GM12878 (cell line): ENCODE data around the gene CCDC137. TPM values are rescaled to one million over a fixed set of nuclear protein-coding genes. Genes with fewer than 3 reads are reported as not detected.

Source experiments
- microRNA-seq: library from miRNA; unstranded; fragments of <30 nt; microRNA quantifications from one replicate; pipeline ENCODE4, GENCODE V29; 2018
- polyA plus RNA-seq, 11 experiments: library from polyadenylated mRNA; depleted of rRNA in 4 of 11; unstranded in 6 of 11; stranded (reverse) in 5 of 11; fragments of >200 nt; fragmentation: Nextera tagmentation in 4 of 11; fragmentation: Illumina TruSeq in 1 of 11; extraction: Ambion mirVana in 4 of 11; extraction: Trizol in 1 of 11; gene quantifications; 1 replicate in 1 of 11; 2 replicates in 10 of 11; pipeline versions ENCODE4 v1.2.1 to v1.2.3, GENCODE V29; 2011 to 2016; ENCODE audit warnings: inconsistent platforms in 2 of 11, missing spikeins in 2 of 11, low read depth in 1 of 11
- small RNA-seq: library from RNA; depleted of rRNA; stranded (forward); fragments of <200 nt; gene quantifications from one replicate; pipeline ENCODE3, GENCODE V24; 2014
- total RNA-seq, 4 experiments: library from RNA; depleted of rRNA in 3 of 4; stranded (reverse); fragments of >200 nt in 3 of 4; fragmentation: Illumina TruSeq in 1 of 4; extraction: Trizol in 1 of 4; gene quantifications; 2 replicates each; pipeline versions ENCODE4 v1.2.1 to v1.2.3, GENCODE V29; 2013 to 2021

Gene CCDC137
- total and polyA plus RNA-seq, 10 of the 15 experiments (the other 5 are each of a cell fraction or from before 2014, with no cell fraction given): 2.2 to 45.4 (median 22.1) TPM

Small RNA genes within 50 kb of the gene (microRNA-seq; reads per million reads assigned to microRNA genes)
- 1.9 reads per million, percentile 3 among the genes with 10 or more reads in this experiment for gene MIR6786

Small RNA genes within 50 kb of the gene (small RNA-seq; reads per million reads assigned to genes)
- 0.12 reads per million for gene MIR6786

Other genes with a start within 250 kb of the CCDC137 start
Only the 7 nearest of the 20 such genes appear.
- 50.6 and 54.9 TPM in 2 replicates for gene NPLOC4, start 29.6 kb upstream of the CCDC137 start, total RNA-seq (2014; rRNA removed)
- 33.4 and 37.0 TPM in 2 replicates for gene NPLOC4, start 29.6 kb upstream of the CCDC137 start, total RNA-seq (2014; rRNA removed; fragmentation: Illumina TruSeq; extraction: Trizol)
- gene NPLOC4, start 29.6 kb upstream of the CCDC137 start, total RNA-seq (2021): 83.7 and 87.9 TPM in 2 replicates
- gene NPLOC4, start 29.6 kb upstream of the CCDC137 start, polyA plus RNA-seq (2011; rRNA removed): 35.8 and 62.1 TPM in 2 replicates
- 44.2 and 48.8 TPM in 2 replicates for gene NPLOC4, start 29.6 kb upstream of the CCDC137 start, polyA plus RNA-seq (2014; fragmentation: Illumina TruSeq; extraction: Trizol)
- gene NPLOC4, start 29.6 kb upstream of the CCDC137 start, polyA plus RNA-seq (2014; fragmentation: Nextera tagmentation; extraction: Ambion mirVana): 1 to 10 TPM; 1.5 to 2.5 TPM
- 58.9 and 73.4 TPM in 2 replicates for gene NPLOC4, start 29.6 kb upstream of the CCDC137 start, polyA plus RNA-seq (2014; rRNA removed)
- 10 to 100 TPM; 34.9 to 47.3 TPM for gene NPLOC4, start 29.6 kb upstream of the CCDC137 start, polyA plus RNA-seq (2016; fragmentation: Nextera tagmentation; extraction: Ambion mirVana)
- 0.38 and 0.40 TPM in 2 replicates for gene TSPAN10, start 29.5 kb upstream of the CCDC137 start, total RNA-seq (2014; rRNA removed)
- 0.13 and 0.18 TPM in 2 replicates for gene TSPAN10, start 29.5 kb upstream of the CCDC137 start, total RNA-seq (2014; rRNA removed; fragmentation: Illumina TruSeq; extraction: Trizol)
- gene TSPAN10, start 29.5 kb upstream of the CCDC137 start, total RNA-seq (2021): 0.41 and 0.56 TPM in 2 replicates
- 0.53 and 0.58 TPM in 2 replicates for gene TSPAN10, start 29.5 kb upstream of the CCDC137 start, polyA plus RNA-seq (2011; rRNA removed)
- 0.16 and 0.36 TPM in 2 replicates for gene TSPAN10, start 29.5 kb upstream of the CCDC137 start, polyA plus RNA-seq (2014; fragmentation: Illumina TruSeq; extraction: Trizol)
- under 1 TPM; 0.33 to 0.45 TPM for gene TSPAN10, start 29.5 kb upstream of the CCDC137 start, polyA plus RNA-seq (2014; fragmentation: Nextera tagmentation; extraction: Ambion mirVana)
- gene TSPAN10, start 29.5 kb upstream of the CCDC137 start, polyA plus RNA-seq (2014; rRNA removed): 0.61 and 0.72 TPM in 2 replicates
- gene TSPAN10, start 29.5 kb upstream of the CCDC137 start, polyA plus RNA-seq (2016; fragmentation: Nextera tagmentation; extraction: Ambion mirVana): under 1 TPM; 0.60 to 0.82 TPM
- 7.8 and 12.1 TPM in 2 replicates for gene PDE6G, start 10.2 kb upstream of the CCDC137 start, total RNA-seq (2014; rRNA removed)
- 1.5 and 3.5 TPM in 2 replicates for gene PDE6G, start 10.2 kb upstream of the CCDC137 start, total RNA-seq (2014; rRNA removed; fragmentation: Illumina TruSeq; extraction: Trizol)
- 6.0 and 8.3 TPM in 2 replicates for gene PDE6G, start 10.2 kb upstream of the CCDC137 start, total RNA-seq (2021)
- 0.37 and 1.8 TPM in 2 replicates for gene PDE6G, start 10.2 kb upstream of the CCDC137 start, polyA plus RNA-seq (2011; rRNA removed)
- gene PDE6G, start 10.2 kb upstream of the CCDC137 start, polyA plus RNA-seq (2014; fragmentation: Illumina TruSeq; extraction: Trizol): 7.0 and 8.0 TPM in 2 replicates
- gene PDE6G, start 10.2 kb upstream of the CCDC137 start, polyA plus RNA-seq (2014; fragmentation: Nextera tagmentation; extraction: Ambion mirVana): under 1 TPM; 0.55 to 0.82 TPM
- 10.4 and 11.1 TPM in 2 replicates for gene PDE6G, start 10.2 kb upstream of the CCDC137 start, polyA plus RNA-seq (2014; rRNA removed)
- 1 to 10 TPM; 3.3 to 5.0 TPM for gene PDE6G, start 10.2 kb upstream of the CCDC137 start, polyA plus RNA-seq (2016; fragmentation: Nextera tagmentation; extraction: Ambion mirVana)
- gene OXLD1, start 132 bp upstream of the CCDC137 start, total RNA-seq (2014; rRNA removed): 74.8 and 77.7 TPM in 2 replicates
- gene OXLD1, start 132 bp upstream of the CCDC137 start, total RNA-seq (2014; rRNA removed; fragmentation: Illumina TruSeq; extraction: Trizol): 14.4 and 18.4 TPM in 2 replicates
- gene OXLD1, start 132 bp upstream of the CCDC137 start, total RNA-seq (2021): 61.2 and 70.8 TPM in 2 replicates
- gene OXLD1, start 132 bp upstream of the CCDC137 start, polyA plus RNA-seq (2011; rRNA removed): 6.2 and 13.5 TPM in 2 replicates
- gene OXLD1, start 132 bp upstream of the CCDC137 start, polyA plus RNA-seq (2014; fragmentation: Illumina TruSeq; extraction: Trizol): 3.4 and 10.2 TPM in 2 replicates
- 1 to 10 TPM; 4.6 to 9.3 TPM for gene OXLD1, start 132 bp upstream of the CCDC137 start, polyA plus RNA-seq (2014; fragmentation: Nextera tagmentation; extraction: Ambion mirVana)
- gene OXLD1, start 132 bp upstream of the CCDC137 start, polyA plus RNA-seq (2014; rRNA removed): 83.2 and 84.8 TPM in 2 replicates
- gene OXLD1, start 132 bp upstream of the CCDC137 start, polyA plus RNA-seq (2016; fragmentation: Nextera tagmentation; extraction: Ambion mirVana): 10 to 100 TPM; 74.3 to 89.5 TPM
- 41.9 and 42.1 TPM in 2 replicates for gene ARL16, start 17.1 kb downstream of the CCDC137 start, total RNA-seq (2014; rRNA removed)
- 21.0 and 22.1 TPM in 2 replicates for gene ARL16, start 17.1 kb downstream of the CCDC137 start, total RNA-seq (2014; rRNA removed; fragmentation: Illumina TruSeq; extraction: Trizol)
- gene ARL16, start 17.1 kb downstream of the CCDC137 start, total RNA-seq (2021): 18.6 and 25.6 TPM in 2 replicates
- gene ARL16, start 17.1 kb downstream of the CCDC137 start, polyA plus RNA-seq (2011; rRNA removed): 26.8 and 34.3 TPM in 2 replicates
- gene ARL16, start 17.1 kb downstream of the CCDC137 start, polyA plus RNA-seq (2014; fragmentation: Illumina TruSeq; extraction: Trizol): 15.9 and 27.4 TPM in 2 replicates
- gene ARL16, start 17.1 kb downstream of the CCDC137 start, polyA plus RNA-seq (2014; fragmentation: Nextera tagmentation; extraction: Ambion mirVana): 10 to 100 TPM in 1 of 2 experiments, 1 to 10 TPM in 1; 4.7 to 20.8 TPM
- 43.6 and 44.5 TPM in 2 replicates for gene ARL16, start 17.1 kb downstream of the CCDC137 start, polyA plus RNA-seq (2014; rRNA removed)
- 10 to 100 TPM; 46.5 to 47.6 TPM for gene ARL16, start 17.1 kb downstream of the CCDC137 start, polyA plus RNA-seq (2016; fragmentation: Nextera tagmentation; extraction: Ambion mirVana)
- 41.4 and 59.5 TPM in 2 replicates for gene HGS, start 17.3 kb downstream of the CCDC137 start, total RNA-seq (2014; rRNA removed)
- 23.2 and 29.3 TPM in 2 replicates for gene HGS, start 17.3 kb downstream of the CCDC137 start, total RNA-seq (2014; rRNA removed; fragmentation: Illumina TruSeq; extraction: Trizol)
- gene HGS, start 17.3 kb downstream of the CCDC137 start, total RNA-seq (2021): 58.0 and 85.6 TPM in 2 replicates
- 23.5 and 40.1 TPM in 2 replicates for gene HGS, start 17.3 kb downstream of the CCDC137 start, polyA plus RNA-seq (2011; rRNA removed)
- gene HGS, start 17.3 kb downstream of the CCDC137 start, polyA plus RNA-seq (2014; fragmentation: Illumina TruSeq; extraction: Trizol): 29.2 and 51.0 TPM in 2 replicates
- gene HGS, start 17.3 kb downstream of the CCDC137 start, polyA plus RNA-seq (2014; fragmentation: Nextera tagmentation; extraction: Ambion mirVana): 1 to 10 TPM; 2.2 to 3.7 TPM
- 75.4 and 94.8 TPM in 2 replicates for gene HGS, start 17.3 kb downstream of the CCDC137 start, polyA plus RNA-seq (2014; rRNA removed)
- 10 to 100 TPM; 59.9 to 69.3 TPM for gene HGS, start 17.3 kb downstream of the CCDC137 start, polyA plus RNA-seq (2016; fragmentation: Nextera tagmentation; extraction: Ambion mirVana)
- gene MRPL12, start 36.6 kb downstream of the CCDC137 start, total RNA-seq (2014; rRNA removed): 115 and 157 TPM in 2 replicates
- 37.5 and 42.7 TPM in 2 replicates for gene MRPL12, start 36.6 kb downstream of the CCDC137 start, total RNA-seq (2014; rRNA removed; fragmentation: Illumina TruSeq; extraction: Trizol)
- gene MRPL12, start 36.6 kb downstream of the CCDC137 start, total RNA-seq (2021): 163 and 169 TPM in 2 replicates
- 50.4 and 77.8 TPM in 2 replicates for gene MRPL12, start 36.6 kb downstream of the CCDC137 start, polyA plus RNA-seq (2011; rRNA removed)
- gene MRPL12, start 36.6 kb downstream of the CCDC137 start, polyA plus RNA-seq (2014; fragmentation: Illumina TruSeq; extraction: Trizol): 28.4 and 67.3 TPM in 2 replicates
- gene MRPL12, start 36.6 kb downstream of the CCDC137 start, polyA plus RNA-seq (2014; fragmentation: Nextera tagmentation; extraction: Ambion mirVana): 1 to 10 TPM; 1.3 to 4.5 TPM
- 269 and 299 TPM in 2 replicates for gene MRPL12, start 36.6 kb downstream of the CCDC137 start, polyA plus RNA-seq (2014; rRNA removed)
- 100 to 1,000 TPM; 235 to 247 TPM for gene MRPL12, start 36.6 kb downstream of the CCDC137 start, polyA plus RNA-seq (2016; fragmentation: Nextera tagmentation; extraction: Ambion mirVana)